OCI-LY3 (cell line): Measurements from ENCODE around the gene ANXA5.

Experiments
- EZH2phosphoT487 ChIP-seq: fragments of 200-600 bp; shearing (Covaris generic); IDR thresholded peaks from 2 replicates; pipeline ENCODE4 v1.6.1; 2018; ENCODE audit warnings: antibody characterized with exemption, mixed run types, low read depth
- TF ChIP-seq, protein P1 (sequence below): fragments of 200-600, 300-600 bp; sonication (generic); IDR thresholded peaks from 2 replicates; pipeline ENCODE4 v1.5.1; 2014; ENCODE audit warnings: antibody characterized with exemption, low read length, low read depth

DNA sequence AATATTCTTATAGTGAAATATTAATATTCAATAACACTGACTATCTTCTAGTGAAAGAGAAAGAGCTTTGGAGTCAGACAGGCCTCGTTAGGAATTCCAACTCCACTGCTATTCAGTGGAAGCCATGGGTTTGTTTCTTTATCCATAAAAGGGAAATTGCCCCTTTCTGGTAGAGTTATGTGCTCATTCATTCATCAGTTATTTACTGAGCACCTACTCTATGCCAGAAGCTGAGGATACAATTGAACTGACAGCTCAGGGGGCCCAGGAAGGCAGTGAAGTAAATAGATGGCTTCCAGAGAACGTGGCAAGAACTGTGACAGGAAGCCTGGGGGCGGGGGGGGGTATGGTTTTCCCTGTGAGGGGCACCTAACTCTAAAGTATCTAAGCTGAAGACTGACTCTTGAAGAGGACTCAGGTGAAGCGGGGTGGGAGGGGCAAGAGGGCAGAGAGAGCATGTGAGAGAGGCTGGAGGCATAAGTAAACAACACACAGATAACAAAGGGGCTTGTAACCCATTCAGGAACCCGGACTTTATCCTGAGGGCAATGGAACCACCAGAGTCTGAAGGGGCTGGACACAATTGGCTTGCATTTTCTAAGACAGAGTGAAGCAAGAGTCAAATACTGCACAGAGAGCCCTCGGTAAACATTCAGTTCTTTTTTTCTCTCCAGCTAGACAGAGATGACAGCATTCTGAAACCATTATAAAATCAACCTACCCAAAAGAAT lies 20.3 kb downstream of the ANXA5 start:
- TF ChIP-seq, protein P1, sequence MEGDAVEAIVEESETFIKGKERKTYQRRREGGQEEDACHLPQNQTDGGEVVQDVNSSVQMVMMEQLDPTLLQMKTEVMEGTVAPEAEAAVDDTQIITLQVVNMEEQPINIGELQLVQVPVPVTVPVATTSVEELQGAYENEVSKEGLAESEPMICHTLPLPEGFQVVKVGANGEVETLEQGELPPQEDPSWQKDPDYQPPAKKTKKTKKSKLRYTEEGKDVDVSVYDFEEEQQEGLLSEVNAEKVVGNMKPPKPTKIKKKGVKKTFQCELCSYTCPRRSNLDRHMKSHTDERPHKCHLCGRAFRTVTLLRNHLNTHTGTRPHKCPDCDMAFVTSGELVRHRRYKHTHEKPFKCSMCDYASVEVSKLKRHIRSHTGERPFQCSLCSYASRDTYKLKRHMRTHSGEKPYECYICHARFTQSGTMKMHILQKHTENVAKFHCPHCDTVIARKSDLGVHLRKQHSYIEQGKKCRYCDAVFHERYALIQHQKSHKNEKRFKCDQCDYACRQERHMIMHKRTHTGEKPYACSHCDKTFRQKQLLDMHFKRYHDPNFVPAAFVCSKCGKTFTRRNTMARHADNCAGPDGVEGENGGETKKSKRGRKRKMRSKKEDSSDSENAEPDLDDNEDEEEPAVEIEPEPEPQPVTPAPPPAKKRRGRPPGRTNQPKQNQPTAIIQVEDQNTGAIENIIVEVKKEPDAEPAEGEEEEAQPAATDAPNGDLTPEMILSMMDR, result no peak
- no peak for TF ChIP-seq EZH2phosphoT487
